HepG2 (cell line): ENCODE data around the gene MYH7. TPM values are rescaled to one million over a fixed set of nuclear protein-coding genes. Genes with fewer than 3 reads are reported as not detected.
A peak's percentile ranks its signal among the peaks of the same experiment; 100 is the strongest.

Experiments
- ATAC-seq: fragments of 200-7000 bp; cut with Tn5 transposase; 3 replicates; pipeline ENCODE4 v1.9.1; 2020; ENCODE audit warnings: mild to moderate bottlenecking, moderate library complexity
- BruUV-seq: library from RNA; stranded (reverse); fragments of 400-500 nt; replicated peaks from 2 replicates; lab custom pipeline; 2021; lab: Mats Ljungman, UMichigan
- CTCF ChIA-PET: fragments of 300-600 bp; formaldehyde crosslinking; extraction: SDS; loops from one replicate; lab custom pipeline; 2021; ENCODE audit warnings: low total read pairs, inconsistent platforms, low intra/inter-chr PET ratio; lab: Yijun Ruan, JAX
- POLR2A ChIA-PET: fragments of 350-600 bp; sonication (Branson Sonifier 250); formaldehyde crosslinking; loops from one replicate; lab custom pipeline; 2020; ENCODE audit warnings: antibody characterized with exemption, inconsistent platforms; lab: Yijun Ruan, JAX
- DNase-seq: peaks from one replicate; pipeline ENCODE4 v3.0.0-alpha.2; 2015; ENCODE audit warnings: low spot score
- FAIRE-seq: peaks from 3 replicates; lab custom pipeline; 2011; peaks lifted over from hg19 to GRCh38; lab: Jason Lieb, UNC
- H2AFZ ChIP-seq: one replicate; pipeline ENCODE4 v1.6.1; 2011; ENCODE audit warnings: low read length, inconsistent platforms
- H3K27ac ChIP-seq: fragments of 300-600 bp; 3 replicates; pipeline ENCODE4 v1.8.0; 2011; ENCODE audit warnings: mixed run types, mild to moderate bottlenecking, mixed read lengths, low read length, inconsistent platforms; ENCODE audit not compliant: insufficient read depth; ENCODE audit errors: extremely low read length
- H3K27me3 ChIP-seq, 2 experiments: fragments of 200-600 bp in 1 of 2; 2 replicates in 1 of 2; 3 replicates in 1 of 2; pipeline versions ENCODE4 v1.6.0 to v1.8.0; 2011; ENCODE audit warnings: low read length in 2 of 2, mild to moderate bottlenecking in 2 of 2, moderate library complexity in 2 of 2, inconsistent platforms in 1 of 2; ENCODE audit not compliant: insufficient read depth in 2 of 2, control insufficient read depth in 1 of 2
- H3K36me3 ChIP-seq, 2 experiments: fragments of 200-600 bp in 1 of 2; replicated peaks in 1 of 2; 2 replicates in 1 of 2; 3 replicates in 1 of 2; pipeline versions ENCODE4 v1.5.1 to v1.8.0; 2011; ENCODE audit warnings: low read length in 2 of 2, inconsistent platforms in 1 of 2; ENCODE audit not compliant: insufficient read depth in 2 of 2, control insufficient read depth in 1 of 2
- H3K4me1 ChIP-seq: 2 replicates; pipeline ENCODE4 v1.5.1; 2012; ENCODE audit warnings: low read length, inconsistent platforms; ENCODE audit not compliant: insufficient read depth
- H3K4me2 ChIP-seq: 2 replicates; pipeline ENCODE4 v1.6.0; 2011; ENCODE audit warnings: low read depth, low read length, inconsistent platforms
- H3K4me3 ChIP-seq, 3 experiments: fragments of 200-600 bp in 1 of 3; sonication (generic), shearing (Covaris generic) in 1 of 3; replicated peaks in 1 of 3; 2 replicates each; pipeline ENCODE4 v1.5.1; 2011 to 2016; ENCODE audit warnings: low read length in 3 of 3, inconsistent platforms in 2 of 3, low read depth in 2 of 3, mild to moderate bottlenecking in 2 of 3, control low read depth in 1 of 3, mixed read lengths in 1 of 3; ENCODE audit not compliant: insufficient read depth in 1 of 3
- H3K79me2 ChIP-seq: one replicate; pipeline ENCODE4 v1.6.1; 2011; ENCODE audit warnings: low read length, inconsistent platforms; ENCODE audit not compliant: insufficient read depth
- H3K9ac ChIP-seq: 2 replicates; pipeline ENCODE4 v1.6.0; 2011; ENCODE audit warnings: mild to moderate bottlenecking, low read depth, low read length, inconsistent platforms; ENCODE audit not compliant: insufficient read depth
- H3K9me3 ChIP-seq: 2 replicates; pipeline ENCODE4 v1.5.1; 2012; ENCODE audit warnings: mild to moderate bottlenecking, low read length
- H4K20me1 ChIP-seq: 2 replicates; pipeline ENCODE4 v1.6.0; 2011; ENCODE audit warnings: inconsistent platforms, mild to moderate bottlenecking, low read length, moderate library complexity; ENCODE audit not compliant: insufficient read depth
- HNRNPK ChIP-seq: fragments of 200-400 bp; formaldehyde crosslinking; IDR thresholded peaks from 2 replicates; pipeline ENCODE4 v1.6.1; 2018; ENCODE audit warnings: low read length, low read depth, moderate library complexity, mild to moderate bottlenecking; ENCODE audit not compliant: poor library complexity, severe bottlenecking
- RFX5 ChIP-seq: IDR thresholded peaks from 2 replicates; pipeline ENCODE4 v1.6.1; 2011; ENCODE audit warnings: low read depth, low read length, improper control_type of control experiment
- ZBTB7A ChIP-seq: sonication (generic); formaldehyde crosslinking; IDR thresholded peaks from 2 replicates; pipeline ENCODE4 v1.8.0; 2022; ENCODE audit warnings: mild to moderate bottlenecking, missing genetic modification reagents
- ZNF256 ChIP-seq: sonication (generic); formaldehyde crosslinking; conservative IDR thresholded peaks from 2 replicates; pipeline ENCODE4 v1.4.0; 2020; ENCODE audit warnings: missing genetic modification reagents
- WGBS: methylation state at CpG from one replicate; pipeline ENCODE4 v1.1.6; 2017; ENCODE audit warnings: low lambda C conversion rate; 5-methylcytosine and 5-hydroxymethylcytosine counted together
- in situ Hi-C: cut with HindIII; loops from 2 replicates; pipeline ENCODE4 v1.10.0; 2017; ENCODE audit warnings: low pct_unique_long_range_greater_than_20kb; ENCODE audit not compliant: extremely low pct_ligation_motif_present
- intact Hi-C: fragments of 100-400 bp; cut with micrococcal nuclease; formaldehyde crosslinking; loops from one replicate; pipeline ENCODE4 v1.10.0; 2022; ENCODE audit not compliant: unreplicated experiment
- polyA plus RNA-seq, 8 experiments: library from polyadenylated mRNA; depleted of rRNA in 3 of 8; stranded (reverse) in 7 of 8; unstranded in 1 of 8; fragments of >200 nt; fragmentation: Illumina TruSeq in 4 of 8; extraction: Trizol in 4 of 8; gene quantifications; 2 replicates each; pipeline versions ENCODE4 v1.2.1 to v1.2.3, GENCODE V29; 2011 to 2016; ENCODE audit warnings: low read depth in 4 of 8, missing spikeins in 1 of 8, mixed read lengths in 1 of 8; ENCODE audit not compliant: insufficient read depth in 1 of 8
- total RNA-seq, 5 experiments: library from RNA; depleted of rRNA; stranded (reverse); fragments of >200 nt; fragmentation: Illumina TruSeq; extraction: Trizol; gene quantifications; 2 replicates each; pipeline ENCODE4 v1.2.3, GENCODE V29; 2016; ENCODE audit warnings: low read depth in 1 of 5
- TF ChIP-seq, protein P1 (sequence below): sonication (generic); formaldehyde crosslinking; IDR thresholded peaks from 2 replicates; pipeline ENCODE4 v1.4.0; 2020; ENCODE audit warnings: missing genetic modification reagents

MYH7 gene
- total and polyA plus RNA-seq, 2 of the 13 experiments (the other 11 are each of a cell fraction or from before 2014, with no cell fraction given), result 0.04 TPM; not detected in 1

DNA sequence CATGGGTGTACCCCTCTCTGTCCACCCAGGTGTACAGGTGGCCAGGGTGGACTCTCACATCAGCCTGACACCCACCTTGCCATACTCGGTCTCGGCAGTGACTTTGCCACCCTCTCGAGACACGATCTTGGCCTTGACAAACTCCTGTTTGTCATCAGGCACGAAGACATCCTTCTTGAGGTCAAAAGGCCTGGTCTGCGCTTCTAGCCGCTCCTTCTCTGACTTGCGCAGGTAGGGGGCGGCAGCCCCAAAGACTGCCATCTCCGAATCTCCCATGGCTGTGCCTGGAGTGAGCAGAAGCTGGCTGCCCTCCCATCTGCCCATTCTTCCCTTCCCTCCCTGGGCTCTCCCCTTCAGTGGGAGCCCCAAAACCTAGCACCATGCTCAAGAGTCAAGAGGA, 2.0 kb downstream of the MYH7 start:
- no peaks in the 10 kb centered on the region for H3K36me3 ChIP-seq
- H3K9me3 ChIP-seq, result no peaks in the 10 kb centered on the region
- BruUV-seq, result no TSS peak
- no peaks in the 10 kb centered on the region for H3K79me2 ChIP-seq
- H3K9ac ChIP-seq, result no peak overlapping the region
- ChIA-PET CTCF (no interaction called here), POLR2A (no interaction called here)
- peaks cover 6 to 52% of the 10 kb centered on the region in 2 experiments for H3K27me3 ChIP-seq
- no peak overlapping the region for H3K4me3 ChIP-seq
- in situ Hi-C loops, result no loop called here
- H3K4me2 ChIP-seq, result no peak overlapping the region
- TF ChIP-seq HNRNPK (no peak), ZNF256 (CRISPR knock-in tag) (no peak)
- TF ChIP-seq, protein P1, sequence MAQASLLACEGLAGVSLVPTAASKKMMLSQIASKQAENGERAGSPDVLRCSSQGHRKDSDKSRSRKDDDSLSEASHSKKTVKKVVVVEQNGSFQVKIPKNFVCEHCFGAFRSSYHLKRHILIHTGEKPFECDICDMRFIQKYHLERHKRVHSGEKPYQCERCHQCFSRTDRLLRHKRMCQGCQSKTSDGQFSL, result no peak
- no peak overlapping the region for H3K27ac ChIP-seq
- no peak overlapping the region for H2AFZ ChIP-seq
- 69% methylated on average over 10 of the region's 10 CpGs for WGBS
- intact Hi-C loops, result no loop called here
- DNase-seq (no peak), ATAC-seq (no peak), FAIRE-seq (no peak)
- H3K4me1 ChIP-seq, result peaks cover 40% of the 10 kb centered on the region
- no peaks in the 10 kb centered on the region for H4K20me1 ChIP-seq

DNA sequence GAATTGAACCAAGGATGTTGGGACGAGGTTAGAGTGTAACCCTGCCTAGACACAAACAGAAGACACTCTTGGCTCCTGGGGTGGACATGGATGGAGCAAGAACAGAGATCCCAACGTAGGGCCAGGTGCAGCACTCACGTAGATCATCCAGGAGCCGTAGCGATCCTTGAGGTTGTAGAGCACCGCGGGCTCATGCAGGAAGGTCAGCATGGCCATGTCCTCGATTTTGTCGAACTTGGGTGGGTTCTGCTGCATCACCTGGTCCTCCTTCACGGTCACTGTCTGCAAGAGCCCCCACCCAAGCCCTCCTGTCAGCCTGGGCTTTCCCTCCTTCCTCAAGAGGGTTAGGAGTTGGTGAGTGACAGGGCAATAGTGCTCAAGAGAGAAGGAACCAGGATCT, 2.5 kb downstream of the MYH7 start:
- intact Hi-C loops (no loop called here), in situ Hi-C loops (no loop called here)
- Histone ChIP-seq H3K9me3 (no peaks in the 10 kb centered on the region), H3K79me2 (no peaks in the 10 kb centered on the region), H2AFZ (no peak overlapping the region), H3K36me3 (no peaks in the 10 kb centered on the region), H4K20me1 (no peaks in the 10 kb centered on the region), H3K27ac (no peak overlapping the region), H3K27me3 (peaks cover 6 to 47% of the 10 kb centered on the region in 2 experiments), H3K4me1 (peaks cover 35% of the 10 kb centered on the region), H3K9ac (no peak overlapping the region), H3K4me3 (no peak overlapping the region), H3K4me2 (no peak overlapping the region)
- FAIRE-seq (no peak), DNase-seq (no peak), ATAC-seq (no peak)
- ChIA-PET CTCF (no interaction called here), POLR2A (no interaction called here)
- 0 out of 2 replicates have a peak, but pooled peaks have one; percentile 21 for TF ChIP-seq ZBTB7A (CRISPR knock-in tag)
- no peak for TF ChIP-seq RFX5
- WGBS, result 43% methylated on average over 10 of the region's 10 CpGs
- BruUV-seq, result no TSS peak
